Dendritic cell treated with granulocyte-macrophage colony-stimulating factor and Interleukin-4, amounts not matched to agents 40 ng/mL and 50 ng/mL, for 4 days (primary cell): Measurements from ENCODE around the gene PDE9A.
"Not testable (repeated sequence)": the region's sequence is repeated elsewhere in the genome, so short reads cannot be mapped to it uniquely, and the experiment has no call there.

Experiments used
- H3K27ac Mint-ChIP-seq: one replicate; pipeline ENCODE4 v1.8.0; 2022; ENCODE audit warnings: mild to moderate bottlenecking, mixed read lengths
- H3K27me3 Mint-ChIP-seq: one replicate; pipeline ENCODE4 v1.8.0; 2022; ENCODE audit warnings: mild to moderate bottlenecking, mixed read lengths
- H3K36me3 Mint-ChIP-seq: one replicate; pipeline ENCODE4 v1.8.0; 2022; ENCODE audit warnings: low read depth, mixed read lengths
- H3K4me1 Mint-ChIP-seq: one replicate; pipeline ENCODE4 v1.8.0; 2022; ENCODE audit warnings: low read depth, mixed read lengths
- H3K4me3 Mint-ChIP-seq: one replicate; pipeline ENCODE4 v1.8.0; 2022; ENCODE audit warnings: mild to moderate bottlenecking, moderate library complexity, mixed read lengths
- H3K9me3 Mint-ChIP-seq: one replicate; pipeline ENCODE4 v1.8.0; 2022; ENCODE audit warnings: mixed read lengths
- intact Hi-C: fragments of 100-400 bp; cut with micrococcal nuclease; formaldehyde crosslinking; loops from one replicate; pipeline ENCODE4 v1.15.0; 2022

PDE9A gene

DNA sequence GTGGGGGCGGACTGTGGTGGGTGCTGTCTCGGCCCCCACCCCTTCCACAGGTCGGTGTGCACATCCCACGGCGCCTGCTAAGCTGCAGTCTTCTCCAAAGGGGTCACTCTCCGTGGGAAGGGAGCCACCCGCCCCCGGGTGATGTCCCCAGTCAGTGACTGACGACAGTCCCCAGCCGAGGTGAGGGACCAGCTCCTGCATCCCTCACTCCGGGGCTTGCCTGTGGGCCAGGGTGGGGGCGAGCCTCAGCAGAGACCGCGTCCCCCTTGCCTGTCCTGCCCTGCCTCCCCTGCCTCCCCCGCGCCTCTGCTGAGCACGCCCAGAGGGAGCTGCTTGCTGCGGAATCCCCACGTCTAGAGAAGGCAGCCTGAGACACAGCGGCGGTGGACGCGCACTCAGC is 35.9 kb upstream of the PDE9A start:
- Mint-ChIP-seq H3K9me3 (no peaks in the 10 kb centered on the region), H3K4me1 (no peaks in the 10 kb centered on the region), H3K27ac (no peak overlapping the region), H3K27me3 (peaks cover 7% of the 10 kb centered on the region), H3K4me3 (no peak overlapping the region), H3K36me3 (no peaks in the 10 kb centered on the region)
- intact Hi-C loops: no loop called here

DNA sequence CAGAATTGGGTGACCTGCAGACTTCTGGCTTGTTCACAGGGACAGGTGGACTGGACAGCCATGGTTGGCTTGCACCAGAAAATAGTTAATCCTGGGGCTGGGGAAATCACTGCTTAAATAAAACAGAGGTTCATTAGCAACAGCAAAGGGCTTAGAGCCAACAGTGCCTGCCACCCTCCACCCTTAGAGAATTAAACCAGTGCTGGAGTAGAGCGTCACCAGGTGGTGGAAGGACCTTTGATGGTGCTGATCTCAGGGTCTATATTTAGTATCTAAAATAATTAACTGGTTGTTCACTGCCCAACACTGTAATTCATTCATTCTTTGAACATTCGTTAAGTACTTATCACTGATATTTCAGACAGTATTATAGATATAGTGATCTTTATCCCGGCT is 34.7 kb upstream of the PDE9A start:
- Mint-ChIP-seq H3K36me3 (no peaks in the 10 kb centered on the region), H3K27me3 (peaks cover 8% of the 10 kb centered on the region), H3K27ac (no peak overlapping the region), H3K4me3 (no peak overlapping the region), H3K9me3 (no peaks in the 10 kb centered on the region), H3K4me1 (no peaks in the 10 kb centered on the region)
- intact Hi-C loops: no loop called here

DNA sequence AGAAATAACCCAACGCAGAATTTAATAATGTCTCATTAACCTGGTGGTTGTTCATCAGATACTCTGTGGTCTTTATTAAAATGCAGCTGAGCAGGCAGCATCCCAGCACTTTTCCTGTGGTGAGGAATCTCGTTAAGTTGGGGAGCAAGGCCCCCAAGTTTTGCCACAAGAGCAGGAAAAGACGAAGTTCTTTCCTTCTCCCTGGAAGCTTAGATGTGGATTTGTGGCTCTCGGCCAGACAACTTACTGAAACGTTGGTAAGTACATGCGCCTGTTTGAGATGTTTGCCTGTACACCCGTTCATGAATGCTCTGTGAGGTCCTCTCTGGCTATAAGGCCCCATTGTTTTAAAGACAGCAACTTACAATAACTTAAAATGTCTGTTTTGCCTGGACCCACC is 34.3 kb upstream of the PDE9A start:
- no peaks in the 10 kb centered on the region for H3K9me3 Mint-ChIP-seq
- H3K36me3 Mint-ChIP-seq: no peaks in the 10 kb centered on the region
- no peak overlapping the region for H3K27ac Mint-ChIP-seq
- H3K4me3 Mint-ChIP-seq: no peak overlapping the region
- H3K27me3 Mint-ChIP-seq: peaks cover 9% of the 10 kb centered on the region
- intact Hi-C loops: no loop called here
- H3K4me1 Mint-ChIP-seq: no peaks in the 10 kb centered on the region

DNA sequence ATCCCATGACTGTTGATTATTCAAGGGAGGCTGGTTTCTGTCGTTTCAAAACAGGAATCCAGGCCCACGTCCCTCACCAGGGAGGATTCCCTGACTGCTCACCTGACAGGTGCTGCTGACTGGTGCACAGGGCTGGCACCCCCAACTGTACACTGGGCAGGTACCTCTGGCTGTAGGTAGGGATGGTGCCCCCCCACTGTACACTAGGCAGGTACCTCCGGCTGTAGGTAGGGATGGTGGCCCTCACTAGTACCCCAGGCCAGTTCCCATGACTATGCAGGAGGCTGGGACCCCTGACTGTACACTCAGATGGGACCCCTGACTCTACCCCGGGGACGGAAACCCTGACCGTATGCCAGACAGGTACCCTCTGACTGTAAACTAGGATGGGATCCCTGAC is 33.6 kb upstream of the PDE9A start:
- Mint-ChIP-seq H3K4me1 (no peaks in the 10 kb centered on the region), H3K27me3 (peaks cover 9% of the 10 kb centered on the region), H3K36me3 (no peaks in the 10 kb centered on the region), H3K9me3 (no peaks in the 10 kb centered on the region), H3K27ac (no peak overlapping the region), H3K4me3 (no peak overlapping the region)
- intact Hi-C loops: no loop called here

DNA sequence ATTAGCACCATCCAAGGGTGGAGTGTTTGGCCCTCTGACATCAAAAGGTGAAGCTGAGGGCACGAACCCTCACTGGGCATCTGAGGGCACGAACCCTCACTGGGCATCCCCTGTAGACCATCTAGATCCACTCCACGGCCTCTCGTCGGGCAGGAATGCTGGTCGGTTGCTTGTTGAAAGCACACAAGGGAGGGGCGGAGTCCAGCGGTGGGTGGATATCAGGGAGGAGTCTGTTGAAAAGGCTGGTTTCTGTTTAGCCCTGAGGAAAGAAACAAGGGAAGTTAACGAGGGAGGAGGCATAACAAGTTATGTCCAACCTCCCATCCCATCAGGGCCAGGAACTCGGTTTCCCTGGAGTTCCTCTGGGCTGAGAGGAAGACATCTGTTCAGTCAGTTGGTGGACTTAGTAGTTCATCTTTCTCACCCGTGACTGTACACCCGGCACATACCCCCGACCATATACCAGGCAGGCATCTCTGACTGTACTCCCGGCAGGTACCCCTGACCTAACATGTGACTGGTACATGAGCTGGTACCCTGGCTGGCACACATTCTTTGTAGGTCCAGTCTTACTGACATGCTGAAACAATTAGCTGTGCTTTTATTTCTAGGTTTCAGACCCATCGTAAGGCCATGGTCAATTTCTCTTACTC is 32.1 kb upstream of the PDE9A start:
- no peak overlapping the region for H3K27ac Mint-ChIP-seq

DNA sequence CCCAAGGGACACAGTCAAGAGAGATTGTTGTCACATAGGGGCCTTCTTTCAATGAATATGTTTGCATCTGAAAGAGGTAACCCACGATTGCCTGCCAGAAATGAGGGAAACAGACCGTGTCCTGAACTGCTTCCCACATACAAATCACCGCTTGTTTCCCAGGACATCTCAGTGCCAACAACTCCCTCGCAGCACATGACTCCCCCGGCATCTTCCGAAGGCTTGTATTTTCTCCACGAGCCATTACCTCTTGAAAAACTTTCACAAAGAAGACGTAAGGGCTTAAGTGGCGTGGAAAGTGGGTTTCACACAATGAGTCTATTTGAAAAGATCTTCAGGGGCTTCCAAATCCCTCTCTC is 31.6 kb upstream of the PDE9A start:
- Mint-ChIP-seq H3K4me1 (no peaks in the 10 kb centered on the region), H3K27ac (no peak overlapping the region), H3K36me3 (no peaks in the 10 kb centered on the region), H3K27me3 (peaks cover 11% of the 10 kb centered on the region), H3K4me3 (no peak overlapping the region), H3K9me3 (no peaks in the 10 kb centered on the region)
- intact Hi-C loops: no loop called here

More for the DNA sequence above, 32.1 kb upstream of the PDE9A start:
- Mint-ChIP-seq H3K4me1 (no peaks in the 10 kb centered on the region), H3K9me3 (no peaks in the 10 kb centered on the region), H3K27me3 (peaks cover 11% of the 10 kb centered on the region), H3K36me3 (no peaks in the 10 kb centered on the region), H3K4me3 (no peak overlapping the region)
- intact Hi-C loops: no loop called here

DNA sequence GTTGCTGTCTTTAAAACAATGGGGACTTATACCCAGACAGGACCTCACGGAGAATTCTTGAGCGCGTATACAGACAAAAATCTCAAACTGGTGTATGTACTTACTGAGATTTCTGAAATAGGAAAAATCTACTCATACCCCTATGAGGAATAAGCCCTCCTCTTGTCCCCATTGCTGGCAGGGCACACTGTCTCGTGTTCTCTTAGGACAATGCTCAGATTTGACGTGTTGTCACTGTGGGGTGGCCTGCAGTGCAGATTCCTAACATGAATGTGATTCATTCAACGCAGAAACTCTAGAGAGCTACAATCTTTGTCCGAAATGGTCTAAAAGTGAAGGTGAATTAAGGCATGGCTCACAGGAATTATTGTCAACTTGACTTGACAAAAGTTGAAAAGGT is 31.1 kb upstream of the PDE9A start:
- intact Hi-C loops: no loop called here
- Mint-ChIP-seq H3K27me3 (peaks cover 11% of the 10 kb centered on the region), H3K27ac (no peak overlapping the region)

DNA sequence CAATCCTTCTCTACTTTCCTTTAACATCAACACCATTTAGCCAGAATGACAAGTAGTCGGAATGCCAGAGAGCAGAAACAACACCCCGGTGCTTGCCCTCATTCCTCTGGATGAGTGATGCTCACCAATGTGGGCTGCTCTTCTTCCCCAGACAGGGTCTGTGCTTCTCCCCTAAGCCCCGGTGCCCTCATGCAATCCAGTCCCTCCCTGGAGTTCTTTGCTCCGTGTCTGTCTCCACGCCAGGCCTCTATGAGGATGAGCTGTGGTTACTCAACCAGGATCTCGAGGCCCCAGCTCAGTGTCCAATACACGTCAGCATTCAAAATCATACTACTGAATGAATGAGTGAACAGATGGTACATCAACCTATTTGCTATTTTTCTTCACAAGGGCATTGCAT is 29.7 kb upstream of the PDE9A start:
- no peaks in the 10 kb centered on the region for H3K36me3 Mint-ChIP-seq
- no peak overlapping the region for H3K27ac Mint-ChIP-seq
- intact Hi-C loops: no loop called here
- no peak overlapping the region for H3K4me3 Mint-ChIP-seq
- H3K27me3 Mint-ChIP-seq: peaks cover 7% of the 10 kb centered on the region
- H3K4me1 Mint-ChIP-seq: no peaks in the 10 kb centered on the region
- no peaks in the 10 kb centered on the region for H3K9me3 Mint-ChIP-seq

More for the DNA sequence above, 31.1 kb upstream of the PDE9A start:
- no peak overlapping the region for H3K4me3 Mint-ChIP-seq
- H3K4me1 Mint-ChIP-seq: no peaks in the 10 kb centered on the region
- no peaks in the 10 kb centered on the region for H3K36me3 Mint-ChIP-seq
- no peaks in the 10 kb centered on the region for H3K9me3 Mint-ChIP-seq

DNA sequence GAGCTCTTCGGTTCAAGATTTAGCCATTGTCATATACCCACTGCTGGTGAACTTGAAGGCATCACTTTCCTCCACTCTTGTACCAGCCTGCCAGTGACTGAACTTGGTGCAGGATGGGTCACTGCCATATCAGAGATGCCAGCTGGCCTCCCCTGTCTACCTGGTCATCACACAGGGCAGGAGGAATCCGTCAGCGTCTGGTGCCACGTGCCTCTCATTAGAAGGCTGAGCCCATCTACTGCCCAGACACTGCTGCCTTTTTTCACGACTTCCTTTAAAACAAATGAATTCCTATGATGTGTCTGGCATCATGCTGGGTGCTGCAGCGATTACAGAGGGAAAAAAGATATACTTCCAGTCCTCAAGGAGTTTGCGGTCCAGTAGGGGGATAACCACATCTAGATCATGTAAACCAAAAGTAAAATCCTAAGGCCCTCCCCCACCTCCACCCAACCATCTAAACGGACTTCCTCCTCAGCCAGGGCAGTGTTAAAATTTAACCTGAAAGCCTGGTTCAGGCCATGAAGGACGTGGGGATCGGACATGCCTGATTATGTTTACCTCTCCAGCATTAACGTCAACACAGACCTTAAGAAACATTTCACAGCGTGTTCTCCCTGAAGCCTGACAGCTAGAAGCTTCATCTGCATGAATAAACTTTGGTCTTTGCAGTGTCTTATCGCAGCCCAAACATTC is 29.2 kb upstream of the PDE9A start:
- Mint-ChIP-seq H3K9me3 (no peaks in the 10 kb centered on the region), H3K27ac (no peak overlapping the region), H3K4me1 (no peaks in the 10 kb centered on the region), H3K36me3 (no peaks in the 10 kb centered on the region), H3K4me3 (no peak overlapping the region), H3K27me3 (peaks cover 7% of the 10 kb centered on the region)
- intact Hi-C loops: no loop called here

DNA sequence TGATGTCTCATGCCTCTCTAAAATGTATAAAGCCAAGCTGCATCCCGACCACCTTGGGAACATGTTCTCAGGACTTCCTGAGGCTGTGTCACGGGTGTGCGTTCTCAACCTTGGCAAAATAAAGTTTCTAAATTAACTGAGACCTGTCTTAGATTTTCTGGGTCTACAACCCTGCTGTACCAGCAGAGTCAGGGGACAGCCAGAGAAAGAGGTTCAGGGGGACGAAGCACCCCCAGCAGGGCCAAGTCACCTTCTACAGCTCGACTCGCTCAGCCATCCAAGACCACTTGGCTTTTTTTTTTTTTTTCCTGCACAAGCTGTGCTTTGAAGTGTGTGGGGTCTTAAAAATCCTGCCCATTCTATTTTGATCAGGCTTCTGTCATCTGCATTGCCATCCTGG is 28.5 kb upstream of the PDE9A start:
- H3K9me3 Mint-ChIP-seq: no peaks in the 10 kb centered on the region
- peaks cover 7% of the 10 kb centered on the region for H3K27me3 Mint-ChIP-seq

DNA sequence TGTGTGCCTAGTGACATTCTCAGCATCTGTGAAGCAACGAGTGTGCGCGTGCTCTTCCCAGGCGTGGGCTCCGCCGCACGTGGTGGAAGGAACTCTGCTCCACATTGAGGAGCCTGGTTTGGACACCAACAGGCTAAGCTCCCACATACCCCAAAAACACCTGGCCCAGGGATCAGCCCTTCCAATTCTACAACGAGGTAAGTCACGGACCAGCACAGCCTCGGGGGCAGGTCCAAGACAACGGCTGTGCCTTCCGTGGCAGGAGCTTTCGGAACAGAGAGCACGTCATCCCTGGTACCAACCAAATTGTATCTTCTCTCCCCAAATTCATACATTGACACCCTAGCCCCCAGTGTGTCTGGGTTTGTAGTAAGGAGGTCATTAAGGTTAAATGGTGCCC is 27.2 kb upstream of the PDE9A start:
- Mint-ChIP-seq H3K36me3 (no peaks in the 10 kb centered on the region), H3K4me3 (no peak overlapping the region), H3K4me1 (no peaks in the 10 kb centered on the region), H3K9me3 (no peaks in the 10 kb centered on the region), H3K27ac (no peak overlapping the region), H3K27me3 (peaks cover 10% of the 10 kb centered on the region)
- intact Hi-C loops: no loop called here

More for the DNA sequence above, 28.5 kb upstream of the PDE9A start:
- Mint-ChIP-seq H3K4me3 (no peak overlapping the region), H3K27ac (no peak overlapping the region), H3K36me3 (no peaks in the 10 kb centered on the region), H3K4me1 (no peaks in the 10 kb centered on the region)
- intact Hi-C loops: no loop called here

DNA sequence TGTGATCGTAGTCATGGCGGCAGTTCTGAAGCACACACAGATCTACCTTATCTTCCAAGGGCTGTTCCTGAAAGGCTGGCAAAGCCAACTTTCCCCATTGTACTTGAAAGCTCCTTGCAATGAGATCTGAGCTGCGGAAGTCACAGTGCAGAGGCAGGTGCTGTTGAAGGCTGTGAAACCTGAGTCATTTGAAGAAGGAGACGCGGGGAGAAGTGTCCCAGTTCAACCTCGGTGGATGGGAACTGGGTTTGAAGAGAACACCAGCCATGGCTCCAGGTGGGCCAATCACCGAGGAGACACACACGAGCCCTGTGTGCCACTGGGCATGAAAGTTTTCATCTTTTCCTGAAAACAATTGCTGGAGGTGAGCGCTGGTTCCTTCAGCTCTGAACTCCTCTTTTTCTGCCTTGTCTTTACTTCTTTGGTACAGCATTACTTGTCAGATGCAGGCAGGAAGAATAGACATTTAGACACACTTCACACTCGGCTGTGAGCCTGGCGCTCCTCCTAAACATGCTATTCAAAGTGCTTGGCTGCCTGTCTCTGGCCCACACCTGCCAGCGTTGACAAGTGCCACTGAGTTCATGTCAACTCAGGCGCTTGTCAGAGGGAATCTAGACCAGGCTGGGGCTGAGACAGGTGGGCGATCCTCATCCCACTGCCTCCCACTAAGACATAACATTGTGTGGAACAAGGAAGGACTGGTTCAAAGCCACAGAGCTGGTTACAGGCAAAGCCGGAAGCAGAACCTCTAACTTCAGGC is 25.7 kb upstream of the PDE9A start:
- Mint-ChIP-seq H3K4me3 (no peak overlapping the region), H3K27me3 (peaks cover 8% of the 10 kb centered on the region), H3K4me1 (no peaks in the 10 kb centered on the region), H3K36me3 (no peaks in the 10 kb centered on the region), H3K9me3 (no peaks in the 10 kb centered on the region), H3K27ac (no peak overlapping the region)
- intact Hi-C loops: no loop called here

DNA sequence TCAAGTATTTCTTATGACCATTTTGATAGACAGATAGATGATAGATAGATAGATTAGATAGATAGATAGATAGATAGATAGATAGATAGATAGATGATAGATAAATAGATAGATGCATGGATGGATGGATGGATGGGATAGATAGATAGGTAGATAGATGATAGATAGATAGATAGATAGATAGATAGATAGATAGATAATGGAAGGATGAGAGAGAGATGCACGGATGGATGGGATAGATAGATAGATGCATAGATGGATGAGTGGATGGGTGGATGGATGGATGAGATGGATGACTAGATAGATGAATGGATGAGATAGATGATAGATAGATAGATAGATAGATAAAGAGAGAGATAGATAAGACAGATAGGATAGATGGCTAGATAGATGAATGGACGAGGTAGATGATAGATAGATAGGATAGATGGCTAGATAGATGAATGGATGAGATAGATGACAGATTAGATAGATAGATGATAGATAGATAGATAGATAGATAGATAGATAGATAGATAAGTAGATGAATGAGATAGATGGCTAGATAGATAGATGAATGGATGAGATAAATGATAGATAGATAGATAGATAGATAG is 24.9 kb upstream of the PDE9A start:
- H3K4me1 Mint-ChIP-seq, H3K27me3 Mint-ChIP-seq, H3K27ac Mint-ChIP-seq, H3K4me3 Mint-ChIP-seq, H3K36me3 Mint-ChIP-seq, H3K9me3 Mint-ChIP-seq, intact Hi-C loops: not testable (repeated sequence)

DNA sequence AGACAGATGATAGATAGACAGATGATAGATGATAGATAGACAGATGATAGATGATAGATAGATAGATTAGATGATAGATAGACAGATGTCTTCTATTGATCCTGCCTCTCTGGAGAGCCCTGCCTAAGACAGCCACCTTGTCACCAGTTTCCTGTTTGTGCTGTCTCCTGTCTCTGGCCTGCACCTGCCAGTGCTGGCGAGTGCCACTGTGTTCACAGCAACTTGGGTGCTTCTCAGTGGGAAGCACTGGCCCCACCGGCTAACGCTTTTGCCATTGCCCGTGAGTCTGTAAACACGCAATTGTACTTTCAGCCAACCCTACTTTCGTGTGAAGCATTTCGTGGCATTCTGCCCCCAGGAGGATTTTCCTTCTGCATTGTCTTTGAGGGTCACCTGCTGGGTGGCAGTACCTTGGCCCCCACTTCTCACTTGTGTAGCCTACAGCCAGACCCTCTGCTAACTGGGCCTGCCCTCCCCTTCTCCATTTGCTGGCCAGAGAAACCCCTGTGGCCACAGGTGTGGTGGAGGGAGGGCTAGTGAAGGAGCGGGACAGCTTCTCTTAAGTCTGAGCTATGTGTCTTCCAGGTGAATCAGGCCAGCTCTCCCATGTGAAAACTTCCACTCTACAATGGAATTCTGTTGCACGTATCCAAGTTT is 23.4 kb upstream of the PDE9A start:
- no peaks in the 10 kb centered on the region for H3K4me1 Mint-ChIP-seq
- peaks cover 6% of the 10 kb centered on the region for H3K27me3 Mint-ChIP-seq
- no peak overlapping the region for H3K4me3 Mint-ChIP-seq
- H3K9me3 Mint-ChIP-seq: no peaks in the 10 kb centered on the region
- intact Hi-C loops: no loop called here
- no peaks in the 10 kb centered on the region for H3K36me3 Mint-ChIP-seq
- H3K27ac Mint-ChIP-seq: no peak overlapping the region
